Cardiac septum (tissue), 1 donor: ENCODE data around the gene CREB3L1. TPM values are rescaled to one million over a fixed set of nuclear protein-coding genes. Genes with fewer than 3 reads are reported as not detected.

Experiments
- DNase-seq: peaks from one replicate; pipeline ENCODE4 v3.0.0-alpha.2; 2020; ENCODE audit warnings: low spot score
- intact Hi-C: fragments of 100-400 bp; cut with DNase I; formaldehyde crosslinking; loops from one replicate; pipeline ENCODE4 v1.14.0; 2022
- total RNA-seq: library from RNA; stranded (reverse); fragmentation: NEBNext Ultra II Directional; extraction: Animal tissue kit (Norgen Biotek cat#: 25700); gene quantifications from one replicate; pipeline ENCODE4 v1.2.1, GENCODE V29; 2021
- donor health status: DM: no; HTN: no; CAD: no.

Gene CREB3L1
- total RNA-seq, 1 donor from 2014 or later = 8.6 TPM

DNA sequence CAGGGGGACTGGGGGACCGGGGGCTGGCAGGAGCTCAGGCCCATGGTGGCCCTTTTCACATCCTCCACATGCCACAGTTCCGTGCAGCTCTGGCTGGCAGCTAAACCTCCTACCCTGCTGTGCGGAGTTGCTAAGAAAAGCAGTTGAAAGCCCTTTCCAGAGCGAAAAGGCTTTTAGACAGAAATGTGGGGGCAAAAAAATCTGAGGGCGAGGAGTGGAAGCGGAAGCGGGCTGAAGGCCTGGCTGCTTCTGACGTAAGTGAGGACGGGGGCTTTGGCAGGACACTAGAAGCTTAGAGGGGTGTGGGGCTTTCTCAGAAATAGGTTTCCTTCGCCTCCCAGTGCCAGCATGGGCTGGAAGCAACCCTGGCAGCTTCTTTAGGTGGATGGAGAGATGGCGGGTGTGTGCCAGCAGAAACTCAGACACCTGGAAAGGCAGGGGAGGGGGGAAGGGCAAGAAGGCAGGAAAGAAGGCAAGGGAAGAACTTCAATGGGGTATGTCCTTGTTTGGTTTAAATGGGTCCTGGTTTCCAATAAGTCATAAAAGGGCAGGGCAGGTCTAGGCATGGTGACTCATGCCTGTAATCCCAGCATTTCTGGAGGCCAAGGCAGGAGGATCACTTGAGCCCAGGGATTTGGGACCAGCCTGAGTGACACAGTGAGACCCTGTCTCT is 58.6 kb downstream of the CREB3L1 start:
- intact Hi-C loops = no loop called here

DNA sequence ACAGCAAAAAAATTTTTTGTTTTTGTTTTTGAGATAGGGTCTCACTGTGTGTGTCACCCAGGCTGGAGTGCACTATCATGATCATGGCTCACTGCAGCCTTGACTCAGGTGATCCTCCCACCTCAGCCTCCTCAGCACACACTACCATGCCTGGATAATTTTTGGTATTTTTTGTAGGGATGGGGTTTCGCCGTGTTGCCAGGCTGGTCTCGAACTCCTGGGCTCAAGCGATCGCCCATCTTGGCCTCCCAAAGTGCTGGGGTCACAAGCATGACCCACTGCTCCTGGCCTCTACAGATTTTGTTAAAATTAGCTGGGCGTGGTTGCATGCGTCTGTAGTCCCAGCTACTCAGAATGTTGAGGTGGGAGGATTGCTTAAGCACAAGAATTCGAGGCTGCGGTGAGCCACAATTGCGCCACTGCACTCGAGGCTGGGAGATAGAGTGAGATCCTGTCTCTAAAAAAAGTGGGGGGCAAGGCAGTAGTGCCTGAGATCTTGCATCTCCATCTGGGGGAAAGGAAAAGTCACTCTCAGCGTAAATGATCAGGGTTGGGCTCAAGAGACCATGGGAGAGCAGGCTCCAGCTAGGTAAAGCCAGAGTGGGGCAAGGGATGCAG is 59.2 kb downstream of the CREB3L1 start:
- no peak for DNase-seq
- intact Hi-C loops = no loop called here

More for the DNA sequence above, 58.6 kb downstream of the CREB3L1 start:
- no peak for DNase-seq

DNA sequence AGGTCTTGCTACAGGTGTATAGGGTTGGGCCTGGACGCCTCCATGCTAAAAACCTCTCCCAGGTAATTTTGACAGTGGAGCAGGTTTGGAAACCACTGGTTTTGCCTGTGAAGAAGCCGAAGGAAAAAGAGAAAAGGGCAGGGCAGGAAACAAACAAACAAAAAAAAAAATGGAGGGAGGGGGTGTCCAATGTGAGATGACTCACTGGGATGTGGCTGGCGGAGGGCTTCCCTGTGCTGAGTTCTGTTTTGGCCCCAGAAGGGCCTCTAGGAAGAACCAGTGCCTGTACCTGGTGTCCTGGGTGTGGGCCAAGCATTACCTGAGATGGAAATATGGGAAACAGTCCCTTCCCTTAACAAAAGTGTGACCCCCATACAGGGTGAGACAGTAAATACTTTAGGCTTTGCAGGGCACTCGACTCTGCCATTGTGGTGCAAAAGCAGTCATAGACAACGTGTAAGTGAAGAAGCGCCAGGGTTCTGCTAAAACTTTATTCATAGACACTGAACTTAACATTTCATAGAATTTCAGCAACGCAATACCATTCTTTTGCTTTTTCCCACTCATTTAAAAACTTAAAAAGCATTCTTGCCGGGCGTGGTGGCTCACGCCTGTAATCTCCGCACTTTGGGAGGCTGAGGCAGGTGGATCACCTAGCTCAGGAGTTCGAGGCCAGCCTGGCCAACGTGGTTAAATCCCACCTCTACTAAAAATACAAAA is 60.3 kb downstream of the CREB3L1 start:
- intact Hi-C loops = no loop called here
- no peak for DNase-seq

DNA sequence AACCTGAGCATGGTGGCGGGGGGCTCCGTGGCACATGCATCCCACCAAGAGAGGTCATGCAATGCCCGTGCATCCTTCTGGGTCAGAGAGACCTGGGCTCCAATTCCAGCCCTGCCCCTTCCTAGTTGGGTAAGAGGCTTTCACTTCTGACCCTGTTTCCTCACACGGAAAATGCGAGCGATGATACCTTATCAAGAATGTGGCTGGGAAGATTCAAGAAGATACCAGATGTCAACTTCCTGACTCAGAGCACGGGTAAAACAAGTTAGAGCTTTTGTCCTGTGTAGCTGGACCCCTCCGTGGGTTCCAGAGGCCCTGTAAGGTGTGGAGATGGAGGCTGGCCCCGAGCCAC is 61.1 kb downstream of the CREB3L1 start:
- intact Hi-C loops = no loop called here
- no peak for DNase-seq

DNA sequence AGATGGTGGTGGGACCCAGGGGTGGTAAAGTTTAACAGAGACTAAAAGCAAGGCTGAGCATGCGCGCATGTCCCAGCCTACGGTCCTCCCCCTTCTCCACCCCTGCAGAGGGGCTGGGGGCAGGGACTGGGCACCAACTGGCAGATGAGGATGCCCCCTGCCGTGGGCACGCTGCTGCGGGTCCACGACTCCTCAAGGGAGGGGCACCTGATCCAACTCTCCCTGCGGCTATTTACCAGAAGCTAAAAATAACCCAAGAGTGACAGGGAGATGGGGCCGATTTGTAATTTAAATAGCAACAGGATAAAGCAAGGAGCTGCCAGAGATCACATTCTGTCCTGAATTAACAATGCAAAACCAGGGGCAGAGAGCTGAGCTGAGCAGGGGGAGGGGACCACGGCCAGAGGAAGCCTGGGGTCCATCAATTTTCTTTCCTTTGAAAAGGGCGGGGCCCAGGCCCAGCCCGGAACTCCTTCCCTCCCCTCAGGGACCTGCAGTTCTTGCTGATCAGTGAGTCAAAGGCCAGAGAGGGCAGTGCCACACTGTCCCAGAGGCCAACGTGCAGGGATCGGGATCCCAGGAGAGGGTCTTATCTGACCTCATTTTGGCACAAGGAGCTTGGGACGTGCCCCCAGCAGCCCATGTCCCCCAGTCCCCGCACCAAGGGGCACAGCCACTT is 61.7 kb downstream of the CREB3L1 start:
- intact Hi-C loops = no loop called here
- DNase-seq = no peak

DNA sequence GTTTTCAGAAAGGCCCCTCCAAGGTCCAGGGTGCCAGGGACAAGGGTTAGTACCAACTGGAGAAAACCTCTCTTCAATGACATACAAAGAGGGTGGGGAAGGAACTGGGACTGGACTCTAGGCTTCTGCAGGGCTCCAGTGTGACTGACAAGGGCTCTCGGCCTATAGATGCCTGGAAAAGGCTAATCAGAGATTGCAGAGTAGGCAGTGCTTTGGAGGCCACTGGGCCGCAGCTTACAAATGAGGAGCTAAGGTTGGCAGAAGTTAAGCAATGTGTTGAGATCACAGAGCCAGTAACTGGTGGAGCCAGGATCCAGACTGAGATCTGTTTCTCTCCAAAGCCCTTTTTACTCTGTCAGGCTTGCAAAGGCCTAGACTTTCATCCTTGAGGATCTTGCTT is 62.4 kb downstream of the CREB3L1 start:
- DNase-seq = no peak
- intact Hi-C loops = no loop called here

DNA sequence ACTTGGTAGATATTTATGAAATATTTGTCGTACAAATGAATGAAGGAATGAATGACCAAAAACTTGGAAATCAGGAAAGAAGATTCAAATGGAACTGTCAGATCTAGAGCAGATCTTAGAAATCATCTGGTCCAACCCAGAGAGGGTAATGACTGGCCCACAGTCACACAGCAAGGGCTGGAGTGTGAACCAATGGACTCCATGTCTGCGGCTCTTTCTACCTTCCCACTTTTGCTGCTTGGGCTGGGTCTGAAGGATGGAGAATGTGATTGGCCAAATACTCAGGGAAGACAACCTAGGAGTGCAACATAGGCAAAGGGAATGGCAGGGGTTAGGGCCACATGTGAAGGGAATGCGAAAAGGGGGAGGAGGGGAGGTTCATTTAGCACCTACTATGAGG is 64.0 kb downstream of the CREB3L1 start:
- intact Hi-C loops = no loop called here
- no peak for DNase-seq

DNA sequence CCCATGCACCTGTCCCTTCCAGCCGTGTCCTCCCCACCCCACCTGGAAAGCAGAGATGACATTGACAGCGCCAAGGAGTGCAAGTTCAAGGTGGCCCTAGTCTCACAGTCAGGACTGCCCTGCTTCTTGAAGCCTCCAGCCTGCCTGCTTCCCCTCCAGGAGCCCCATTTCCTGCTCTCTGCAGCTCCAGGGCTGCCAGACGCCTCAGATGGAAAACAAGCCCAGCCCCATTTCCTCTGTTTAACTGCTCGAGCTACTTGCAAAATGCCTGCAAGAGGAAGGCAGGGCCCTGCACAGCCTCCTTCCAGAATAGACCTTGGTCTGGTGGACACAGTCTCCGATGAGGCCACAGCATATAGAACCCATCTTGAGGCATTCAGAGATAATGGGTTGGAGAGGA is 64.8 kb downstream of the CREB3L1 start:
- no peak for DNase-seq
- intact Hi-C loops = no loop called here

DNA sequence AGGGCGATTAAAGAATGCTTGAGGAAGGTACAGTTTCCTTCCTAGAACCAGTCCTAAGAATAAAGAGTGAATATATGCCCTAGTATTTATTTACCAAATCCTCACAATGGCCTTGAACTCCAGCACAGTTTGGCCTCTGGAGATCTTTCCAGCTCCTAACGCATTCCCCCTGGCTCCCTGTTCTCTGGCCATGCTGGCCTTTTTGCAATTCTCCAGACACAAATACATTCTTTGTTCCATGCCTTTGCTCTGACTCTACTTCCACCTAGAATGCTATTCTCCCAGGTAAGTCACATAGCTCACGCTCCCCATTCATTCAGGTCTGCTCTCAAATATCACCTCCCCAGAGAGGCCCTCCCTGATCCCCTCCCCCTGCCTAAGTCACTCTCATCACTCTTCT is 66.1 kb downstream of the CREB3L1 start:
- intact Hi-C loops = no loop called here
- no peak for DNase-seq

DNA sequence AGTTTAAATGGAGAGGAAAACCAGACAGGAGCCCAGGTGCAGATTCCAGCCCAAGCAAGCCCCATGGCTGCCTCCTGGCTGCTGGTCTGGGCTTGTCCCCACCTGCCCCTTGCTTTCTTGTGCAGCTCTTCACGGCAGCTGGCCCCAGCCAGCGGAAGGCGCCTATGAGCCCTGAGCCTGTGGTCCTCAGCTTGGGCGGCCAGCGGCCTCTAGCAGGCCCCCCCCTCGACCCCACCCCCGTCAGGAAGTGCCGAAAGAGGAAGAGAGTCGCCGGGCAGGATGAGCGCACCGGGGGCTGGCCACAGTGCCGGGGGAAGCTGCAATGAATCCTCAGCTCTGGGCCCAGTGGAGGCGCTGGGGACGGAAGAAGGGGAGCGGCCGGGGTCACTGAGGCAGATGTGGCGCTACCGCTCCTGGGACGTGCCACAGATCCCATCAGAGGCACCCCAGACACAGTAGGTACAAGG is 67.7 kb downstream of the CREB3L1 start:
- DNase-seq = peak; percentile 90
- intact Hi-C loops = no loop called here

DNA sequence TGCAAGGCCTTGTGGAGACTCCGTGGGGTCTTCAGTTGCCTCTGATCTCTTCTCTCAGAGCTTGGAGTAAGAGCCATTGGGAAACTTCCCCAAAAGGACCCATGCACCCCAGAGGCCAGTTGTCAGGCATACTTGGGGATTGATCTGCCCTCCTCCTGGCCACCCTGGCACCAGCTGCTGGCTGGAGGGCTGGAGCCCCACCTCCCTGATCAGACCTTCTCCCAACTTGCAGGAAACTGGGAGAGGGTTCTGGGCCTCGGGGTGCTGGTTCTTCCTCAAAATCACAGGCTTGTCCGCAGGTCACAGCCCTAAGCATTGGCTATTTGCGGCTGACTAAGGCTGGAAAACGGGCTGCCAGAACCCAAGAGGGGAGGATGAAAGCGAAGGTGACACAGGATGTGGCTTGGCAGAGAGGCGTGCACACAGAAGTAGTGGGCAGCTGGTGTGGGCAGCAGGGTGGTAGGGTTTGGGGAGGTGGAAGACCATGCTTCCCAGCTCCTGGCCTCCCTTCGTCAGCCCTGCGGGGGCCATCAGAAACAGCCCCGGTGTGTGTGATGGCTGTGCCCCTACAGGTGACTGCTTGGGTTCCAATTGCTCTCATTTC is 68.5 kb downstream of the CREB3L1 start:
- intact Hi-C loops = no loop called here
- DNase-seq = no peak

DNA sequence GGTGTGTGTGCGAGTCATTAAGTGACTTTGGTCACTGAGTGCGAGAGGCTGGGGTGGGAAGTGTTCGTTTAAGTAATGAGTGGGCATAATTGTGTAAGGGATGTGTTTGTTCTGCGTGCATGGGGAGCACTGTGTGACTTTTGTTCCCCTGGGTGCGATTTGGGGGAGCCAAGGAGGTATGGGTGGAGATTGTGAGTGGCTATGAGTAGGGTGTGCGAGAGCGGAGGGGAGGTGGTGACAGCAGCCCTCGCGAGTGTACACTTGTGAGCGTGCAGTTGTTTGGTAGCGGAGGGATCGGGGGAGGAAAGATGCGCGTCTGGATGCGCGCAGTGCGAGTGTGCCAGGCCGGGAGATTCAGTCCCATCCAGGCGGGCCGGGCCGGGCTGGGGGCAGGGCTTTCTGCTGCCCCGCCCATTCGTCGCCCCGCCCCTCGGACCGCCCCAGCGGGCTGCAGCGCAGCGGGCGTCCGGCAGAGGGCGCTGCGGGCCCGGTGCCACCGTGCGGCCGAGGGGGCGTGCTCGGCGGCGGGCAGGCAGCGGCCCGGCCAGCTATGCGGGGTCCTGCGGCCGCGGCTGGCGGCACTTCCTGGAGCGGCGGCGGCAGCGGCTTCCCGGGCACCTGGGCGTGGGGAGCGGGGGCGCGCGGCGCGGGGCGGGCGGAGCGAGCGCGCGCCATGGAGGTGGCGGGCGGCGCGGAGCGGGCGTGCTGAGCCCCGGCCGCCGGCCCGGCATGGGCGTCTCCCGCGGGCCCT is 69.6 kb downstream of the CREB3L1 start, which contains the start of gene DGKZ:
DGKZ (plus strand) TSS at position 578 of the 751 bp plus-strand sequence. CDS start 197 bp downstream, outside the sequence.
- peak; percentile 96 for DNase-seq

DNA sequence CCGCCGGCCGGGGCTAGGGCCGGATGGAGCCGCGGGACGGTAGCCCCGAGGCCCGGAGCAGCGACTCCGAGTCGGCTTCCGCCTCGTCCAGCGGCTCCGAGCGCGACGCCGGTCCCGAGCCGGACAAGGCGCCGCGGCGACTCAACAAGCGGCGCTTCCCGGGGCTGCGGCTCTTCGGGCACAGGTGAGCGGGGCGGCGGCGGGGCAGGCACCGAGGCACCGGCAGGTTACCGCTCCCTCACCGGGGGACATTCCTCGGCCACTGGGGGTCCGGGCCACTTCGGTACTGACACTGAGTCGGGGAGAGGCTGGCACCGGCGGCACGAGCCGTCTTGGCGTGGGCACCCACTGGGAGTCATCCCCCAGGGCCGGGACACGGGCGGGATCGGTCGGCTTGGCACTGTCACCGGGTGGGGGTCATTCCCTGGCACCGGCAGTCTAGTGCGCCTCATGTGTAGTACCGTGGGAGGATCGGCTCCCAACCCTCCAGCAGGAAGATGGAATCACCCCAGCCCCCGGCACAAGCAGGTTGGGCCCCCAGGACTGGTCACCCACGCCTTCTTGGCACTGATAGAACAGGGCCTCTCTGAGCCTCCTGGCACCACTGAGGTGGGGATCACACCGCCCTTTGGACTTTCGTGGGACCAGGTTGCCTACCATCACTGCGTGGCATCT is 70.3 kb downstream of the CREB3L1 start:
- intact Hi-C loops = no loop called here
- no peak for DNase-seq

More for the DNA sequence above, 69.6 kb downstream of the CREB3L1 start, which contains the start of gene DGKZ:
- intact Hi-C loops = no loop called here

DNA sequence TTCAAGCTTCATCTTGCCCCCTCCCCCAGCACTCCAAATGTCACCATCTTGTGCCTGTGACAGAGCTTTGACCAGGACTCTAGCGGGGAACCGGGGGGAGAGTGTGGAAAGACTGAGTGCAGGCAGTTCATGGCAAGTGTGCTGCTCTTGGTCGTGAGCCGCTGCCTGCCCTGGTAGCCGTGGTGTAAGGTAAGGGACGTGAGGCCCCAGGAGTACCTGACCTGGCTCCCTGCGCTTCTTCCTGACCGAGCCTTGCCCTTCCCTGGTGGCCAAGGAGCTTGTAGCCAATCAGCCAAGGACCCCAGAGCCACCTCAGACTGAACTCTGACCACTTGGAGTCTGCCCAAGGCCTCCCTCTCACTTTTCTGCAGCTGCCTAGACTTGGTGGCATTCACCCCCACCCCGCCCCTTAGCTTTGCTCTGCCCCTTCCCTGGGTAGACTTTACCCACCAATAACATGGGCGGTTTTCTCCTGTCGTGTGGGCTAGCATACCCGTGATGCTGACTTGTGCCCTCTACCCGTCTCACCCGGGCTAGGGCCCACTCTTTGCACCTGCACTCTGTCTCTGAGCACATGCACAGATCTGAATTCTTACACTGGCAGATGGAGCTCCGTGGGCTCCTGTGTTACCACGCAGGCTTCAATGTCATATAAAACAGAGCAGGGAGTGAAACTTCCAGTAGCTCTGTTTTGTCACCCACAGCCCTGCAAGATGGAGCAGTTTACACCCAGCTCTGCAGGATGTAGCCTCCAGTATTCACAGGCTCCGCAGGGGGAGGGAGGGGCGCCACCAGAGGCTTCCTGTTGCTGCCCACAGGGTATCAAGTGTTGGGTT is 71.3 kb downstream of the CREB3L1 start:
- intact Hi-C loops = no loop called here
- DNase-seq = no peak

DNA sequence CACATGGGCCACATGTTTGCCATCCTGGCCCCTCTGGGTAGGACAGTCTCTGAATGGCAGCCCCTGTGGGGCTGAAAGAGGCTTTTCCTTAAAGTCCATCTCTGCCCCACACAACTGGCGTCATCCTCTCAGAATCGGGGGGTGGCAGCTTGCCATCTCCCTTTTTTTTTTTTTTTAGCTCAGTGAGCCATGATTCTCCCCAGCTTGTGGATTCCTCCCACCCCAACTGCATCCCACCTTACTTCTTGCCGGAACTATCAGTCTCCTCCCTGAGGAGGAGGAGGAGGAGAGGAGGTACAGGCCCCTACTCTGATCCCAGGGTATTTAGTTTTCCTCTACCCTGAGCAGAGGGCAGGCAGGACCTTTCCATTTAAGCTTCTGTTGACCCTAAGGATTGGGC is 73.2 kb downstream of the CREB3L1 start:
- intact Hi-C loops = no loop called here
- no peak for DNase-seq

DNA sequence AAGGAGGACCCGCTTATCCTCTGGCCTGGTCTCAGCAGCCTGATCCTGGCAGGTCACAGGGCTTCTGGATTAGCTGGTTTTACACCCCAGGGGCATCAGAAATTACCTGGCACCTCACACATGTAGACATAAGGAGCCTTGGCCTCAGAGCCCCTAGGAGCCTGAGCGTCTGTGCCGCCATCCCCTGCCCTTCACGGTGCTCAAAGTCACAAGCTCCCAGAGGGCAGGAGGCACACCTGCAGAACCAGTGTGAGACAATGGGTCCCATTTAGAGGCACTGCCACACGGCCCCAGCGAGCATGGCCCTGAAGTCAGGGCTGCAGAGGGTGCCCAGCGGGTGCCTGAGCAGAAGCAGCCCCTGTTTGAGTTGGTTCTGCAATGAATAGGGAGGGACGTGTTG is 73.7 kb downstream of the CREB3L1 start:
- intact Hi-C loops = no loop called here
- DNase-seq = no peak

DNA sequence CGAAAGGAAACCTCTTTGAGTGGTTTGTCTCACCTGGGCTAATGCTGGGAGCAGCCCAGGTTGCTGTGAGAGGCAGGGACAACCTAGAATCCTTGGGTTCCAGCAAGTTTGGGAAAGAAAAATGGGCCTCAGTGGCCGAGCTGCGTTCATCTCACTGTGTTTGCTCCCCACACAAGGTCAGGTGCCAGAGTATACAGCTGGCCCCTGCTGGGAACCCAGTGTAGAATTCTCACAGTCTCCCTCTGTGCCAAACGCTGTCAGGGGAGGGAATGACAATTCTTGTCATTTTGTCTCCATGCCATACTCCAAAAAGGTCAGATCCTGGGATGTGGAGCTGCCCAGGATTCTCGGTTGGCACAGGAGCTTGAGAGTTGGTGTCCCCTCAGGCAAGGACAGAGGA is 74.1 kb downstream of the CREB3L1 start:
- DNase-seq = no peak
- intact Hi-C loops = loop anchor here (1.0 kb wide), 1 partner anchor 17 kb away; no protein-coding TSS in a partner anchor
